SIG-M5 (cell line): ENCODE measurements around the gene CELF5.

Experiments used
- DNase-seq: peaks from one replicate; lab custom pipeline; 2025; lab: John Stamatoyannopoulos, UW

The CELF5 gene

GRCh38 chr19:3344608-3345598 lies 120.4 kb downstream of the CELF5 start:
- DNase-seq, result no peak

DNA sequence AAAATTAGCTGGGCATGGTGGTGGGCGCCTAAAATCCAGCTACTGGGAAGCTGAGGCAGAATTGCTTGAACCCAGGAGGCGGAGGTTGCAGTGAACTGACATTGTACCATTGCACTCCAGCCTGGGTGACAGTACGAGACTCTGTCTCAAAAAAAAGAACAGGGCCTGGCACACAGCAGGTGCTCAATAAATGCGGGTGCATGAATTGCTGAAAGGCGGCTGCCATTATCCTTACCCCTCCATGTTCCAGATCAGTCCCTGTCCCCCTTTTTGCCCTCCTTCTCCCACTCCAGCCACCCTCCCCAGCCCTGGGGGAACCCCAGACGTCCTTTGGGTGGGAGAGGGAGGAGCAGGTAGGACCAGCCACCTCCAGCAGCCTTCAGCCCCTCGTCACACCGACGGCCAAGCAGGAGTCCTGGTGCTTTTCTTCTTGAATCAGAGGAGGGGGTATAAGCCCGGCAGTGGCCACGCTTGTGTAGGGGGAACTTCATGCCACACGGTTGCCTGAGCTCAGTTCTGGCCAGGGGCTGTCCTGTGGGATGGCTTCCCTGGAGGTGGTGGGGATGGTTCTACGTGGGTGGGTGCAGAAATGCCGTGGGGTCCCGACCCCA lies 121.5 kb downstream of the CELF5 start:
- no peak for DNase-seq
